KMS-11 (cell line): ENCODE data around the gene RHOB.
"Not testable (repeated sequence)": the region's sequence is repeated elsewhere in the genome, so short reads cannot be mapped to it uniquely, and the experiment has no call there.

Source experiments
- H2AFZ ChIP-seq: fragments of 200-600 bp; sonication (generic); 2 replicates; pipeline ENCODE4 v1.6.1; 2016; ENCODE audit warnings: antibody characterized with exemption, mixed run types, low read depth
- H3K27ac ChIP-seq: fragments of 200-600 bp; sonication (generic); 2 replicates; pipeline ENCODE4 v1.6.1; 2016; ENCODE audit warnings: mild to moderate bottlenecking, mixed run types
- H3K27me3 ChIP-seq: fragments of 200-600 bp; sonication (generic); 2 replicates; pipeline ENCODE4 v1.6.1; 2017; ENCODE audit warnings: mild to moderate bottlenecking, low read depth, mixed run types, moderate library complexity; ENCODE audit not compliant: insufficient read depth
- H3K36me3 ChIP-seq: fragments of 200-600 bp; sonication (generic); 2 replicates; pipeline ENCODE4 v1.6.1; 2017; ENCODE audit warnings: mild to moderate bottlenecking, mixed run types; ENCODE audit not compliant: insufficient read depth
- H3K4me1 ChIP-seq: fragments of 200-600 bp; sonication (generic); 2 replicates; pipeline ENCODE4 v1.6.1; 2016; ENCODE audit warnings: mild to moderate bottlenecking, low read depth, mixed run types; ENCODE audit not compliant: poor library complexity, severe bottlenecking
- H3K4me2 ChIP-seq: fragments of 200-600 bp; sonication (generic); 2 replicates; pipeline ENCODE4 v1.7.0; 2016; ENCODE audit warnings: mild to moderate bottlenecking, mixed run types
- H3K4me3 ChIP-seq: fragments of 200-600 bp; sonication (generic); IDR thresholded peaks from 2 replicates; pipeline ENCODE4 v1.6.1; 2017; ENCODE audit warnings: low read depth, low read length, mixed read lengths; ENCODE audit not compliant: insufficient read depth
- H3K79me2 ChIP-seq: fragments of 200-600 bp; sonication (generic); 2 replicates; pipeline ENCODE4 v1.6.1; 2016; ENCODE audit warnings: low read depth, mixed run types; ENCODE audit not compliant: insufficient read depth
- H3K9ac ChIP-seq: fragments of 200-600 bp; sonication (generic); 2 replicates; pipeline ENCODE4 v1.6.1; 2016; ENCODE audit warnings: mild to moderate bottlenecking, mixed run types
- H4K20me1 ChIP-seq: fragments of 200-600 bp; sonication (generic); 2 replicates; pipeline ENCODE4 v1.6.1; 2016; ENCODE audit warnings: mild to moderate bottlenecking, mixed run types; ENCODE audit not compliant: insufficient read depth
- TF ChIP-seq, protein P1 (sequence below): fragments of 200-600 bp; sonication (generic); conservative IDR thresholded peaks from 2 replicates; pipeline ENCODE4 v1.6.1; 2017; ENCODE audit warnings: low read depth, mild to moderate bottlenecking, antibody characterized with exemption, low read length, moderate library complexity, mixed read lengths

RHOB gene

DNA sequence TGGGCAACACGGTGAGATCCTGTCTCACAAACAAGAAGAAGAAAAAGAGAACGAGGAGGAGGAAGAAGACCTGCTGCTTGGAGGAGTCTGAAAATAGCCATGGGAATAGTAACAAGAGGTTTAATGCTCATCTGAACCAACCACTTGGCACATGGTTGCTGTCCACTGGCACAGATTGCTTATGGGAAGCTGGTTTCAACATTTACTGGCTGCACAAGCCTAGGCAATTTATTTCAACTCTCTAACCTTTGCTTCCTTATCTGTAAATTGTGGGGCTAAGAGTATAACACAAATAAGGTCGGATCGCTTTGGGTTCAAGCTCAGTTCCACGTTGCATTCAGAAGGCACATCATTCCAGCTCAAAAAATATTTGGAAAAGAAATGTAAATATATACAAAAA lies 14.2 kb upstream of the RHOB start:
- Histone ChIP-seq H2AFZ (no peak overlapping the region), H3K36me3 (no peaks in the 10 kb centered on the region), H3K4me3 (no peak overlapping the region), H3K27me3 (no peaks in the 10 kb centered on the region), H3K4me1 (peaks cover 39% of the 10 kb centered on the region), H3K27ac (no peak overlapping the region), H3K79me2 (no peaks in the 10 kb centered on the region), H3K4me2 (no peak overlapping the region), H4K20me1 (no peaks in the 10 kb centered on the region), H3K9ac (no peak overlapping the region)
- TF ChIP-seq, protein P1, sequence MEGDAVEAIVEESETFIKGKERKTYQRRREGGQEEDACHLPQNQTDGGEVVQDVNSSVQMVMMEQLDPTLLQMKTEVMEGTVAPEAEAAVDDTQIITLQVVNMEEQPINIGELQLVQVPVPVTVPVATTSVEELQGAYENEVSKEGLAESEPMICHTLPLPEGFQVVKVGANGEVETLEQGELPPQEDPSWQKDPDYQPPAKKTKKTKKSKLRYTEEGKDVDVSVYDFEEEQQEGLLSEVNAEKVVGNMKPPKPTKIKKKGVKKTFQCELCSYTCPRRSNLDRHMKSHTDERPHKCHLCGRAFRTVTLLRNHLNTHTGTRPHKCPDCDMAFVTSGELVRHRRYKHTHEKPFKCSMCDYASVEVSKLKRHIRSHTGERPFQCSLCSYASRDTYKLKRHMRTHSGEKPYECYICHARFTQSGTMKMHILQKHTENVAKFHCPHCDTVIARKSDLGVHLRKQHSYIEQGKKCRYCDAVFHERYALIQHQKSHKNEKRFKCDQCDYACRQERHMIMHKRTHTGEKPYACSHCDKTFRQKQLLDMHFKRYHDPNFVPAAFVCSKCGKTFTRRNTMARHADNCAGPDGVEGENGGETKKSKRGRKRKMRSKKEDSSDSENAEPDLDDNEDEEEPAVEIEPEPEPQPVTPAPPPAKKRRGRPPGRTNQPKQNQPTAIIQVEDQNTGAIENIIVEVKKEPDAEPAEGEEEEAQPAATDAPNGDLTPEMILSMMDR: no peak

DNA sequence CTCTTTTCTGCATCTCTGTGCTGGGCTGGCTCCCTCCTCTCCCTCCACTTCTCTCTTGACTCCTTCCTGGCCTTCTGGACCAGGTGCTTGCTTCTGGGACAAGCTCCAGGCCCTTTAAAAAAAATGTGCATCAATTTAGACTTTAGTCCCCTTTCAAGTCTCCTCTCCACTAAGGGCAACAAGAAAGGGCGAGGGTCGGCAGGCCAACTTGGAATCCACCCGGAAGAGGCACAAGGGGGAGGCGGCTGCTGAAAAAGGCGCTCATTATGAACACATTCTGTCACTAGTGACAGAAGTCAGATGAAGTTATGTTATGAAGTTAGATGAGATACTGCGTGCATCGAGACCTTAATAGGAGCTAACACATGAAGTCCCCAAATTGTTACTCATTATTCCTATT lies 13.6 kb upstream of the RHOB start:
- Histone ChIP-seq H3K27ac (no peak overlapping the region), H3K36me3 (no peaks in the 10 kb centered on the region), H3K79me2 (no peaks in the 10 kb centered on the region), H3K4me1 (peaks cover 33% of the 10 kb centered on the region), H3K4me2 (no peak overlapping the region), H3K4me3 (no peak overlapping the region), H4K20me1 (no peaks in the 10 kb centered on the region), H3K27me3 (no peaks in the 10 kb centered on the region), H3K9ac (no peak overlapping the region), H2AFZ (no peak overlapping the region)
- TF ChIP-seq, protein P1: no peak

- TF ChIP-seq, protein P1: no peak
- H3K79me2 ChIP-seq: no peaks in the 10 kb centered on the region
- H2AFZ ChIP-seq: no peak overlapping the region
- H3K27me3 ChIP-seq: no peaks in the 10 kb centered on the region
- H3K4me3 ChIP-seq: no peak overlapping the region
- H4K20me1 ChIP-seq: no peaks in the 10 kb centered on the region
- no peak overlapping the region for H3K9ac ChIP-seq
- H3K4me1 ChIP-seq: peaks cover 25% of the 10 kb centered on the region
- H3K4me2 ChIP-seq: no peak overlapping the region
- H3K27ac ChIP-seq: no peak overlapping the region
- no peaks in the 10 kb centered on the region for H3K36me3 ChIP-seq
Measured at GRCh38 chr2:20433946-20434553, 12.8 kb upstream of the RHOB start.

- TF ChIP-seq, protein P1: no peak
- Histone ChIP-seq H3K27me3 (no peaks in the 10 kb centered on the region), H3K4me3 (no peak overlapping the region), H3K79me2 (no peaks in the 10 kb centered on the region), H3K4me2 (no peak overlapping the region), H4K20me1 (no peaks in the 10 kb centered on the region), H3K27ac (no peak overlapping the region), H3K36me3 (no peaks in the 10 kb centered on the region), H3K9ac (no peak overlapping the region), H3K4me1 (peaks cover 18% of the 10 kb centered on the region), H2AFZ (no peak overlapping the region)
Measured at GRCh38 chr2:20434588-20435294, 12.1 kb upstream of the RHOB start.

GRCh38 chr2:20435456-20435855 lies 11.4 kb upstream of the RHOB start:
- H2AFZ ChIP-seq: not testable (repeated sequence)

More at GRCh38 chr2:20435456-20435855, 11.4 kb upstream of the RHOB start:
- not testable (repeated sequence) for H3K79me2 ChIP-seq, H4K20me1 ChIP-seq, H3K27me3 ChIP-seq, H3K36me3 ChIP-seq, H3K27ac ChIP-seq, H3K4me3 ChIP-seq, H3K9ac ChIP-seq, H3K4me2 ChIP-seq
- H3K4me1 ChIP-seq: peaks cover 11% of the 10 kb centered on the region
